Stimulated activated naive CD4-positive, alpha-beta T cell treated with Interleukin-2 at 50 U/mL for 16 hours (primary cell): ENCODE measurements around the gene KCNE4.

ENCODE experiments used
- DNase-seq: peaks from one replicate; lab custom pipeline; 2025; lab: John Stamatoyannopoulos, UW

Gene KCNE4

GRCh38 chr2:223088866-223089265 is 36.9 kb downstream of the KCNE4 start:
- DNase-seq, result no peak

- no peak for DNase-seq
These were observed 38.0 kb downstream of the KCNE4 start for GRCh38 chr2:223090039-223090438.

GRCh38 chr2:223090540-223091235 is 38.7 kb downstream of the KCNE4 start:
- no peak for DNase-seq

GRCh38 chr2:223092667-223093066 is 40.7 kb downstream of the KCNE4 start:
- DNase-seq, result no peak

GRCh38 chr2:223093436-223094241 is 41.6 kb downstream of the KCNE4 start:
- DNase-seq, result no peak

GRCh38 chr2:223095207-223095606 is 43.2 kb downstream of the KCNE4 start:
- DNase-seq, result no peak

- DNase-seq, result no peak
These were observed 44.4 kb downstream of the KCNE4 start for GRCh38 chr2:223096235-223096970.

GRCh38 chr2:223097888-223098383 is 45.9 kb downstream of the KCNE4 start:
- DNase-seq, result no peak

GRCh38 chr2:223099561-223099960 is 47.6 kb downstream of the KCNE4 start:
- no peak for DNase-seq

- DNase-seq, result no peak
These were observed 48.1 kb downstream of the KCNE4 start for GRCh38 chr2:223100061-223100511.

GRCh38 chr2:223101340-223102039 is 49.5 kb downstream of the KCNE4 start:
- no peak for DNase-seq

GRCh38 chr2:223102040-223102400 is 50.0 kb downstream of the KCNE4 start:
- DNase-seq, result no peak

- DNase-seq, result no peak
These were observed 50.5 kb downstream of the KCNE4 start for GRCh38 chr2:223102450-223102849.

GRCh38 chr2:223104336-223105132 is 52.5 kb downstream of the KCNE4 start:
- DNase-seq, result no peak
